OCI-LY3 (cell line): ENCODE results near the gene ARHGAP12.

Experiments used
- CTCF ChIP-seq: fragments of 200-600, 300-600 bp; sonication (generic); IDR thresholded peaks from 2 replicates; pipeline ENCODE4 v1.5.1; 2014; ENCODE audit warnings: antibody characterized with exemption, low read length, low read depth
- EZH2phosphoT487 ChIP-seq: fragments of 200-600 bp; shearing (Covaris generic); IDR thresholded peaks from 2 replicates; pipeline ENCODE4 v1.6.1; 2018; ENCODE audit warnings: antibody characterized with exemption, mixed run types, low read depth

- TF ChIP-seq CTCF (no peak), EZH2phosphoT487 (no peak)
Measured at GRCh38 chr10:31888442-31888841, 40.2 kb downstream of the ARHGAP12 start.
